OCI-LY7 (cell line): ENCODE measurements around the gene CDK6. TPM values are rescaled to one million over a fixed set of nuclear protein-coding genes. Genes with fewer than 3 reads are reported as not detected.
A peak's percentile ranks its signal among the peaks of the same experiment; 100 is the strongest.

Experiments used
- BruUV-seq: library from RNA; stranded (reverse); fragments of 400-500 nt; replicated peaks from 2 replicates; lab custom pipeline; 2021; lab: Mats Ljungman, UMichigan
- CTCF ChIA-PET: fragments of 300-600 bp; sonication (Branson Sonifier 250); formaldehyde crosslinking; loops from one replicate; lab custom pipeline; 2022; ENCODE audit warnings: antibody characterized with exemption; ENCODE audit not compliant: unreplicated experiment; lab: Charles Lee
- POLR2A ChIA-PET: fragments of 300-600 bp; sonication (Branson Sonifier 250); formaldehyde crosslinking; loops from one replicate; lab custom pipeline; 2022; ENCODE audit warnings: antibody characterized with exemption; lab: Charles Lee
- DNase-seq: peaks from one replicate; pipeline ENCODE4 v3.0.0-alpha.2; 2015; ENCODE audit warnings: low spot score
- H2AFZ ChIP-seq: fragments of 200-600 bp; sonication (generic), shearing (Covaris generic); 2 replicates; pipeline ENCODE4 v1.6.1; 2014; ENCODE audit warnings: mild to moderate bottlenecking, antibody characterized with exemption, low read length, moderate library complexity
- H3K27ac ChIP-seq: fragments of 200-600 bp; sonication (generic); 2 replicates; pipeline ENCODE4 v1.5.1; 2014; ENCODE audit warnings: mixed run types, low read depth, mild to moderate bottlenecking, moderate library complexity, low read length, inconsistent platforms; ENCODE audit not compliant: poor library complexity, severe bottlenecking
- H3K36me3 ChIP-seq: fragments of 200-600 bp; sonication (generic); 2 replicates; pipeline ENCODE4 v1.6.1; 2014; ENCODE audit warnings: mild to moderate bottlenecking, antibody characterized with exemption, low read length, moderate library complexity, mixed read lengths; ENCODE audit not compliant: insufficient read depth
- H3K4me1 ChIP-seq: fragments of 200-600 bp; sonication (generic); 2 replicates; pipeline ENCODE4 v1.5.1; 2014; ENCODE audit warnings: mild to moderate bottlenecking, low read length; ENCODE audit not compliant: insufficient read depth, poor library complexity, severe bottlenecking
- H3K4me2 ChIP-seq: fragments of 200-600 bp; sonication (generic); 2 replicates; pipeline ENCODE4 v1.6.1; 2014; ENCODE audit warnings: mild to moderate bottlenecking, low read length
- H3K4me3 ChIP-seq: fragments of 200-600 bp; sonication (generic); 2 replicates; pipeline ENCODE4 v1.5.1; 2014; ENCODE audit warnings: mild to moderate bottlenecking, low read depth, low read length; ENCODE audit not compliant: poor library complexity, severe bottlenecking
- H3K79me2 ChIP-seq: fragments of 200-600 bp; sonication (generic); 2 replicates; pipeline ENCODE4 v1.6.1; 2016; ENCODE audit warnings: low read depth, mild to moderate bottlenecking, low read length, moderate library complexity, mixed read lengths; ENCODE audit not compliant: insufficient read depth
- H3K9me2 ChIP-seq: fragments of 200-600 bp; sonication (generic); 2 replicates; pipeline ENCODE4 v1.6.1; 2016; ENCODE audit warnings: mild to moderate bottlenecking, low read length, mixed read lengths; ENCODE audit not compliant: insufficient read depth
- H3K9me3 ChIP-seq: fragments of 200-600 bp; sonication (generic); 2 replicates; pipeline ENCODE4 v1.6.1; 2014; ENCODE audit warnings: mild to moderate bottlenecking, mixed run types, low read length, mixed read lengths
- H4K20me1 ChIP-seq: fragments of 200-600 bp; sonication (generic); 2 replicates; pipeline ENCODE4 v1.6.1; 2014; ENCODE audit warnings: mild to moderate bottlenecking, antibody characterized with exemption, low read length, moderate library complexity, mixed read lengths; ENCODE audit not compliant: insufficient read depth
- CTCF ChIP-seq: fragments of 200-600 bp; sonication (generic); conservative IDR thresholded peaks from 2 replicates; pipeline ENCODE4 v1.5.1; 2014; ENCODE audit warnings: mild to moderate bottlenecking, antibody characterized with exemption, low read length, moderate library complexity, mixed read lengths
- EZH2phosphoT487 ChIP-seq: fragments of 200-600 bp; sonication (generic); IDR thresholded peaks from 2 replicates; pipeline ENCODE4 v1.6.1; 2018; ENCODE audit warnings: low read depth, borderline replicate concordance, mild to moderate bottlenecking, mixed run types, antibody characterized with exemption, low read length, moderate library complexity, mixed read lengths
- intact Hi-C: fragments of 100-400 bp; cut with micrococcal nuclease; formaldehyde crosslinking; loops from one replicate; pipeline ENCODE4 v1.10.0; 2022; ENCODE audit not compliant: unreplicated experiment
- total RNA-seq, 2 experiments: library from RNA; depleted of rRNA in 1 of 2; stranded (reverse); fragments of >200 nt in 1 of 2; shearing (Covaris generic) in 1 of 2; gene quantifications; 2 replicates each; pipeline ENCODE4 v1.2.3, GENCODE V29; 2014 to 2022

CDK6 gene
- total RNA-seq, 2 experiments from 2014 or later = 35.5 to 44.1 TPM

- Histone ChIP-seq H3K9me2 (no peaks in the 10 kb centered on the region), H4K20me1 (no peaks in the 10 kb centered on the region), H3K4me2 (peak overlapping the region; percentile 97), H3K79me2 (peaks cover 91% of the 10 kb centered on the region), H3K9me3 (peaks cover 33% of the 10 kb centered on the region), H2AFZ (peak overlapping the region; percentile 52; the same call in 1 of the 2 replicates), H3K4me1 (peaks cover 76% of the 10 kb centered on the region), H3K27ac (peak overlapping the region; percentile 100), H3K4me3 (peak overlapping the region; percentile 64), H3K36me3 (peaks cover 45% of the 10 kb centered on the region)
- POLR2A ChIA-PET = interaction anchor here (0.6 to 2.3 kb wide), 10 partner anchors 8 to 181 kb away, joined by 3 to 14 read pairs (median 4); no protein-coding TSS in a partner anchor
- intact Hi-C loops = loop anchor here (1.0 to 10.0 kb wide), 2 partner anchors 20 to 1251 kb away; no protein-coding TSS in a partner anchor
- BruUV-seq = TSS peak; percentile 85
- no peak for TF ChIP-seq CTCF
- no peak for TF ChIP-seq EZH2phosphoT487
- CTCF ChIA-PET = interaction anchor here (0.5 to 1.4 kb wide), 3 partner anchors 16 to 285 kb away, joined by 3 to 4 read pairs (median 3); partner anchors contain the start of gene RBM48
- peak; percentile 85 for DNase-seq
Observed at GRCh38 chr7:92813390-92814024, 22.9 kb downstream of the CDK6 start.

- no peaks in the 10 kb centered on the region for H3K9me2 ChIP-seq
- intact Hi-C loops = loop anchor here (10.0 kb wide), 1 partner anchor 1254 kb away; no protein-coding TSS in a partner anchor
- BruUV-seq = no TSS peak
- H3K79me2 ChIP-seq = peaks cover 87% of the 10 kb centered on the region
- H4K20me1 ChIP-seq = no peaks in the 10 kb centered on the region
- peaks cover 82% of the 10 kb centered on the region for H3K4me1 ChIP-seq
- peaks cover 30% of the 10 kb centered on the region for H3K36me3 ChIP-seq
- ChIA-PET POLR2A (interaction anchor here (0.7 to 1.6 kb wide), 5 partner anchors 10 to 283 kb away, joined by 3 to 6 read pairs (median 4); partner anchors contain the start of genes PEX1 and RBM48), CTCF (no interaction called here)
- peaks cover 10% of the 10 kb centered on the region for H3K9me3 ChIP-seq
- H3K4me3 ChIP-seq = no peak overlapping the region
- TF ChIP-seq EZH2phosphoT487 (no peak), CTCF (no peak)
- H3K27ac ChIP-seq = peak overlapping the region; percentile 100
- H2AFZ ChIP-seq = no peak overlapping the region
- no peak for DNase-seq
- H3K4me2 ChIP-seq = no peak overlapping the region
Observed at GRCh38 chr7:92811158-92811557, 25.2 kb downstream of the CDK6 start.
